ENCODE data around the gene EIF4EBP3. TPM values are rescaled to one million over a fixed set of nuclear protein-coding genes. Genes with fewer than 3 reads are reported as not detected.
"Not testable (repeated sequence)": the region's sequence is repeated elsewhere in the genome, so short reads cannot be mapped to it uniquely, and the experiment has no call there.

EIF4EBP3 gene
- total and polyA plus RNA-seq, 2 of the 4 experiments (the other 2 are of a cell fraction), result 0.36 to 2.1 TPM

DNA sequence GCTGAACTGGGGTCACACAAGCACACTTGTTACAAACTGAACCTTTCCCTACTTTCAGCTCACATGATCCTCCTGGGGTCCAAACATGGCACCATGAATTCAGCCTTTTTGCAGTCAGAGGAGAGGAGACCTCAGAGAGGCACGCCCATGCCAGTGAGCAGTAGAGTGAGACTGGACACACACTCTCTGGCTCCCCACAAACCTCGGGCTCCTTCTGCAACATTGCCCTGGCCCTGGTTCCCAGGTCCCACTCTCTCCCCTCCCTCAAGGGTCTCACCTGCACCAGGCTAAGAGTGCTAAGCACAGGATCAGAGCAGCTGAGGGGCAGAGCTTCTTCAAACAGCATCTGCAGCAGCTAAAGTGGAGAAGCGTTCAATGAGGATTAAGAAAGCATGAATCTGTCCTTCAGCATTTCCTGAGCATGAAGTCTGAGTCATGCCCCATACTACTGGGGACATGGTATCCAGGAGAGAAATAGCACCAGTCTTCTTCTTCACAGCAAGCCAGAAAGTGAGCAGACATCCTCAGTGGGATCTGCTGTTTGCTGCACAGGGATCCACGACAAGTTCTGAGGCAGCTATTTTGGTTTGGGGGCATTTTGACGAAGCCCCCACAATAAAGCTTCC, 44.4 kb downstream of the EIF4EBP3 start:
- H4K5ac ChIP-seq (ENCODE audit: low read depth, low read length), result no peak overlapping the region
- in situ Hi-C loops (cut with MboI; ENCODE audit: low sequenced_read_pairs) (no loop called here), dilution Hi-C loops (cut with HindIII; ENCODE audit: low sequenced_read_pairs, unreplicated experiment) (no loop called here), intact Hi-C loops (cut with micrococcal nuclease) (no loop called here)
- H2BK120ac ChIP-seq (ENCODE audit: low read depth, low read length), result peak overlapping the region; percentile 22; the same call in 1 of the 2 replicates
- no peak overlapping the region for H3K9ac ChIP-seq (ENCODE audit: low read depth, low read length)
- H3K18ac ChIP-seq (ENCODE audit: low read depth, low read length), result no peak overlapping the region
- H3K4me2 ChIP-seq (ENCODE audit: low read depth, low read length), result no peak overlapping the region
- H3K36me3 ChIP-seq (ENCODE audit: control insufficient read depth, insufficient read depth, low read length), result no peaks in the 10 kb centered on the region
- no peaks in the 10 kb centered on the region for H3K79me1 ChIP-seq (ENCODE audit: low read depth in 1 of 2, low read length in 2 of 2)
- ATAC-seq (ENCODE audit: low read depth), result peak; percentile 80
- no peak overlapping the region for H3K27ac ChIP-seq (ENCODE audit: insufficient read depth, low read length)
- no peak overlapping the region for H3K4me3 ChIP-seq (ENCODE audit: insufficient read depth, low read depth, low read length)
- no peak overlapping the region for H3K56ac ChIP-seq (ENCODE audit: extremely low read depth, insufficient read depth, low read length)
- no peaks in the 10 kb centered on the region for H3K9me1 ChIP-seq (ENCODE audit: insufficient read depth, low read length)
- WGBS, 2 experiments (ENCODE audit: extremely low coverage in 2 of 2, insufficient read length in 1 of 2), result 20% methylated on average over 1 of the region's 5 CpGs; no CpG with 5 or more reads in 1 of the 2 experiments
- no TSS peak for BruUV-seq (replicated peaks)
- peak overlapping the region; percentile 57; the same call in 1 of the 3 replicates for H2BK15ac ChIP-seq (ENCODE audit: low read depth, low read length)
- H4K8ac ChIP-seq (ENCODE audit: low read depth in 2 of 2, low read length in 2 of 2), result peak overlapping the region in 1 of 2 experiments; percentile 72; a peak in 1 of 4 replicates
- H2AK5ac ChIP-seq (ENCODE audit: low read depth, low read length), result peak overlapping the region; percentile 79; the same call in 1 of the 2 replicates
- H2AFZ ChIP-seq (replicated peaks; ENCODE audit: low read length, poor library complexity), result peak overlapping the region; percentile 89
- H3K9me3 ChIP-seq (ENCODE audit: control insufficient read depth, insufficient read depth, low read length), result no peaks in the 10 kb centered on the region
- peak overlapping the region; percentile 15; the same call in 1 of the 2 replicates for H3K14ac ChIP-seq (replicated peaks; ENCODE audit: low read depth, low read length)
- TF ChIP-seq CHD1 (IDR thresholded peaks at IDR 0.05; ENCODE audit: low read depth, low read length) (no peak), MAZ (IDR thresholded peaks at IDR 0.05; ENCODE audit: borderline replicate concordance, low read depth, low read length) (no peak), BHLHE40 (IDR thresholded peaks at IDR 0.05; ENCODE audit: low read depth, low read length) (no peak)
- TF ChIP-seq, protein P1, sequence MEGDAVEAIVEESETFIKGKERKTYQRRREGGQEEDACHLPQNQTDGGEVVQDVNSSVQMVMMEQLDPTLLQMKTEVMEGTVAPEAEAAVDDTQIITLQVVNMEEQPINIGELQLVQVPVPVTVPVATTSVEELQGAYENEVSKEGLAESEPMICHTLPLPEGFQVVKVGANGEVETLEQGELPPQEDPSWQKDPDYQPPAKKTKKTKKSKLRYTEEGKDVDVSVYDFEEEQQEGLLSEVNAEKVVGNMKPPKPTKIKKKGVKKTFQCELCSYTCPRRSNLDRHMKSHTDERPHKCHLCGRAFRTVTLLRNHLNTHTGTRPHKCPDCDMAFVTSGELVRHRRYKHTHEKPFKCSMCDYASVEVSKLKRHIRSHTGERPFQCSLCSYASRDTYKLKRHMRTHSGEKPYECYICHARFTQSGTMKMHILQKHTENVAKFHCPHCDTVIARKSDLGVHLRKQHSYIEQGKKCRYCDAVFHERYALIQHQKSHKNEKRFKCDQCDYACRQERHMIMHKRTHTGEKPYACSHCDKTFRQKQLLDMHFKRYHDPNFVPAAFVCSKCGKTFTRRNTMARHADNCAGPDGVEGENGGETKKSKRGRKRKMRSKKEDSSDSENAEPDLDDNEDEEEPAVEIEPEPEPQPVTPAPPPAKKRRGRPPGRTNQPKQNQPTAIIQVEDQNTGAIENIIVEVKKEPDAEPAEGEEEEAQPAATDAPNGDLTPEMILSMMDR (conservative IDR thresholded peaks at IDR 0.05; ENCODE audit: low read depth, low read length), result no peak
- peak overlapping the region; percentile 50 for H3K4ac ChIP-seq (ENCODE audit: low read depth, low read length)
- peak overlapping the region; percentile 80 for H2BK20ac ChIP-seq (ENCODE audit: low read depth, low read length)
- POLR2A ChIA-PET (ENCODE audit: unreplicated experiment), result no interaction called here
- H4K91ac ChIP-seq (ENCODE audit: insufficient read depth, low read depth, low read length), result no peak overlapping the region
- DNase-seq, result peak; percentile 57
- H2AK9ac ChIP-seq (replicated peaks; ENCODE audit: low read depth, low read length, poor library complexity), result peak overlapping the region; percentile 69
- no peaks in the 10 kb centered on the region for H4K20me1 ChIP-seq (ENCODE audit: insufficient read depth, low read length)
- no peaks in the 10 kb centered on the region; the same call in 1 of the 2 replicates for H3K27me3 ChIP-seq (ENCODE audit: control insufficient read depth, insufficient read depth, low read length)
- H3K4me1 ChIP-seq (ENCODE audit: control insufficient read depth, insufficient read depth, low read length), result peaks cover 12% of the 10 kb centered on the region
- no peak overlapping the region for H3K23ac ChIP-seq (ENCODE audit: low read depth, low read length)
- no peak overlapping the region for H2BK5ac ChIP-seq (ENCODE audit: low read depth, low read length, poor library complexity, severe bottlenecking)
- CTCF ChIA-PET, result no interaction called here

DNA sequence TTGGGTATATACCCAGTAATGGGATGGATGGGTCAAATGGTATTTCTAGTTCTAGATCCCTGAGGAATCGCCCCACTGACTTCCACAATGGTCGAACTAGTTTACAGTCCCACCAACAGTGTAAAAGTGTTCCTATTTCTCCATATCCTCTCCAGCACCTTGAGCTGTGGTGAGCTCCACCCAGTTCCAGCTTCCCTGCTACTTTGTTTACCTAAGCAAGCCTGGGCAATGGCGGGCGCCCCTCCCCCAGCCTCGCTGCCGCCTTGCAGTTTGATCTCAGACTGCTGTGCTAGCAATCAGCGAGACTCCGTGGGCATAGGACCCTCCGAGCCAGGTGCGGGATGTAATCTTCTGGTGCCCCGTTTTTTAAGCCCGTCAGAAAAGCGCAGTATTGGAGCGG, 45.6 kb downstream of the EIF4EBP3 start:
- H2AK9ac ChIP-seq (replicated peaks; ENCODE audit: low read depth, low read length, poor library complexity); H3K4ac ChIP-seq (ENCODE audit: low read depth, low read length); H2AK5ac ChIP-seq (ENCODE audit: low read depth, low read length); H4K20me1 ChIP-seq (ENCODE audit: insufficient read depth, low read length); POLR2A ChIA-PET (ENCODE audit: unreplicated experiment); H3K27ac ChIP-seq (ENCODE audit: insufficient read depth, low read length); H4K5ac ChIP-seq (ENCODE audit: low read depth, low read length); intact Hi-C loops (cut with micrococcal nuclease); H2BK20ac ChIP-seq (ENCODE audit: low read depth, low read length); H3K23ac ChIP-seq (ENCODE audit: low read depth, low read length); CTCF ChIA-PET; H3K4me3 ChIP-seq (ENCODE audit: insufficient read depth, low read depth, low read length); H4K8ac ChIP-seq (ENCODE audit: low read depth in 2 of 2, low read length in 2 of 2); H2BK15ac ChIP-seq (ENCODE audit: low read depth, low read length); H3K9ac ChIP-seq (ENCODE audit: low read depth, low read length); H3K4me2 ChIP-seq (ENCODE audit: low read depth, low read length); DNase-seq; in situ Hi-C loops (cut with MboI; ENCODE audit: low sequenced_read_pairs); BruUV-seq (replicated peaks); H3K79me1 ChIP-seq (ENCODE audit: low read depth in 1 of 2, low read length in 2 of 2); H4K91ac ChIP-seq (ENCODE audit: insufficient read depth, low read depth, low read length); H3K9me1 ChIP-seq (ENCODE audit: insufficient read depth, low read length); ATAC-seq (ENCODE audit: low read depth); H3K36me3 ChIP-seq (ENCODE audit: control insufficient read depth, insufficient read depth, low read length); H3K9me3 ChIP-seq (ENCODE audit: control insufficient read depth, insufficient read depth, low read length); H2BK120ac ChIP-seq (ENCODE audit: low read depth, low read length); H2AFZ ChIP-seq (replicated peaks; ENCODE audit: low read length, poor library complexity); H3K27me3 ChIP-seq (ENCODE audit: control insufficient read depth, insufficient read depth, low read length); H3K56ac ChIP-seq (ENCODE audit: extremely low read depth, insufficient read depth, low read length); H3K18ac ChIP-seq (ENCODE audit: low read depth, low read length); dilution Hi-C loops (cut with HindIII; ENCODE audit: low sequenced_read_pairs, unreplicated experiment); H3K14ac ChIP-seq (replicated peaks; ENCODE audit: low read depth, low read length); H2BK5ac ChIP-seq (ENCODE audit: low read depth, low read length, poor library complexity, severe bottlenecking): not testable (repeated sequence)
- 80% methylated on average over 1 of the region's 14 CpGs; no CpG with 5 or more reads in 1 of the 2 experiments for WGBS, 2 experiments (ENCODE audit: extremely low coverage in 2 of 2, insufficient read length in 1 of 2)
- H3K4me1 ChIP-seq (ENCODE audit: control insufficient read depth, insufficient read depth, low read length), result peaks cover 12% of the 10 kb centered on the region
